GM19438 (cell line): ENCODE measurements around the gene SKAP2.

Source experiments
- ATAC-seq: cut with Tn5 transposase; IDR thresholded peaks from one replicate; pipeline ENCODE4 v1.9.1; 2021; ENCODE audit warnings: low read depth; ENCODE audit not compliant: unreplicated experiment

SKAP2 gene

DNA sequence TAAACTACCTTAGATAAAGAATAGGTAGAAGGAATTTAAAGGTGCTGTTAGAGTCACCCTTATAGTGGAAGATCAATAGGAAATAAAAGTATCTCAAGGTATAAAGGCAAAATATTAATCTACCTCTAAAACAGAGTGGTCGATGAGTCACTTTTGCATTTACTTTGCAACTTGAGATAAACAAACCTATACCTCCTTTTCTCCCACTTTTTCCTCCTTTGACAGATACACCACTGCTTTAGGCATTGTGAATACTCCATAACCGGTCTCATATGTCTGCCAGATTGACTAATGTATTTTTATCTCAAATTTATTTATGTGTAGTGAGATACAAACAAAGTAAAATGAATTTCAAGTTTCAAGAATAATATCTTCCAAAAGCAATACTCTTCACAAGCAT lies 193.5 kb downstream of the SKAP2 start:
- ATAC-seq, result no peak

GRCh38 chr7:26670290-26670689 lies 194.1 kb downstream of the SKAP2 start:
- ATAC-seq, result no peak

DNA sequence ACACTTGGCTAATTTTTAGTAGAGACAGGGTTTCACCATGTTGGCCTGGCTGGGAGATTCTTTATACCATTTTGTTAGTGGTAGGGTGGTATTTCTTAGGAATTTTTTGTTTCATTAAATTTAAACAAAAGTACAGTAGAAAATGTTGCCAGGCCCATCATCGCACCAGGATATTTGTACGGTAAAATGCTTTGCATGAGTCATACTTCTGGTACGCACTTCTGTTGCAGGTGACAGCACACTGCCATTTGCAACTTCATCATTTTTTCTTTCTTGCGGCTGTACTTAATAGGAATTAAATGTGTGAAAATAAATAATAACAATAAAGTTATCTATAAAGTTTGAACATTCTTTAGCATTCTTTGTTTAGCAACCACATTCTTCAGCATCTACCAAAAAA lies 195.6 kb downstream of the SKAP2 start:
- no peak for ATAC-seq

DNA sequence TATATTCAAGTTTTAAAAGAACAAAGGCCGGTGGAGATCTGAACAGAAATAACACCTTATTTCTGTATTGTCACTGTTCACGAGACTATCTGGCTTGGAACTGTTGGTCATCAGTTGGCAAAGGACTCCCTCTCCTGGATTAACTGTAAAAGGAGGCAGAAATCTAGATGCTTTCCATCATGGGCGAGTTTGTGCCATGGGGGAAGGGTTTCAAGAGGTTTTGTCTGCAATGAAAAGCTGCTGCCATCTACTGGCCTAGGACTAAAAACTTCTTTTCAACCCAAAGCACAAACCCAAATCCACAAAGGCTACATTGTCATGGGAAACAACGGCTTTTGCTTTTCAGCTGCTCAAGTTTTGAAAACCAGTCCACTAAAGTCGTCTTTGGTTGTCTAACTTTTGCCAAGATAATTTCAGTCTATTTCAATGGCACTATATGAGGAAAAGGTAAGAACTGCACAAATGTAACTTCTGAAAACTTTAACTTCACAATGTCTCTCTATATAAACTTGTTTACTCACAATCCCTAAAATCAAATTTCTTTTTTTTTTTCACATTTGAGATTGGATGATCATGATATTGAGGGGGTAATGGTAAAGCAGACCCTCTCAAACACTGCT lies 196.8 kb downstream of the SKAP2 start:
- no peak for ATAC-seq

DNA sequence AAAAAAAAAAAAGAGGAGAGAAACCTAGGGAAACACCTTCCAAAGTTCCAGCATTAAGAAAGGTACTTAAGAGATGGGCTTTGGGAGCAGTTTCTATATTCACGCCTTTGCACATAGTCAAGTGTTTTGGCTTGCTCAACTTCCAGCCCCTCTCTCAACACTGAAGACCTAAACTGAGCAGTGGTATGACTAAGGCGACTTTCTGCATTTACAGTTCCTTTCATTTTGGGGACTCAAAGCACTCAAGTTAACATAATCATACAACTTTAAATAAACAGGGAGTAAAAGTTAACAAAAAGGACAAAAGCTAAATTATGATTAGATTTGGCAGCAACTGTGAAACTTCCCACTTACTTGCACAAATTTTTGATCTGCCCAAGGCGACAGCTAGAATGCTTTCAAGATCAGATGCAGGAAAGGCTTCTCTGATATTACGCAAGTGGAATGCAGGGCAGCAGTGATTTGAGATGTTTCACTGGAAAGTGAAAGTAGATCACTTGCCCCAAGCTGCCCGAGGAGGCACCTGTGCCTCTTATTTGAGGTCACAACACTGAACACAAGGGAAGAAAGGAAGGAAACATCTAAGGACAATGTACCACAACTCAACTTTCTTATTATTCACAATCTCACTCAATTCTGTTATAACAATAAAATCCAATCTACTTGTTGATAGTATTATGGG lies 199.5 kb downstream of the SKAP2 start:
- ATAC-seq, result peak; percentile 70

GRCh38 chr7:26664274-26664673 lies 200.1 kb downstream of the SKAP2 start:
- ATAC-seq, result no peak

DNA sequence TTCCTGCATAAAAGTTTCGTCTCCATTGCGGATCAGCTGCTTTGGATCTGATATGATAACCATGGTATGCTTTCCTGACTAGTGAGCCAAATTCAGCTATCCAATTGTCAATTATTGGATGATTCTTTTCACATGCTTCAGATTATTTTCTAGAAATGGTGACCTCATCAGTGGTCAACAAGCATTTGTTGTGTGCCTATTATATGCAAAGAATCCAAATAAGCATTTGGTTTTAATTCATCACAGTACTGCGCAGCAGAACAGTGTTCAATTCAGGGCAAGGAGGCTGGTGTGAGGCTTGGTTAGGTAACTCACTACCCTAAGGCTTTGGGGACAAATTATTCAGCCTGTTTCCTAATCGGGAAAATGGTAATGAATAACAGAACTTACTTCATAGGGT lies 200.5 kb downstream of the SKAP2 start:
- ATAC-seq, result no peak

GRCh38 chr7:26662646-26663045 lies 201.7 kb downstream of the SKAP2 start:
- ATAC-seq, result no peak

DNA sequence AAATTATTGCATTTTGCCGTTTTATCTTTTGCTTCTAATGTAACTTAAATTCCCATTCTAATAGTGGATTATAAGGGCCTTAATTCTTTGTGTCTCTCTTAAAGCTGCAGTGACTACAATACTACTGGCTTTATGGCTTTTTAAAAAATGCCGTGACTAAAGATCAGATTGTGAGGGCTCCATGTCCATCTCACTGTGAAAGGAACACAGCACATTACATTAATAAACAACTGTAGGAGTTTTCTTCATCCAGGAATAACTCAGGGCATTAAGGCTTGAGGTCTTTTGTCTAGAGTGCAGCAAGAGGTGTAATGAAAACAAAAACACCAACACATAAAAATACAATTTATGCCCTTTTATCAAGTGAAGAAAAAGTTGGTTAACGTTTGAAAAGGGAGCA lies 205.3 kb downstream of the SKAP2 start:
- no peak for ATAC-seq

- ATAC-seq, result no peak
These were observed 205.9 kb downstream of the SKAP2 start for GRCh38 chr7:26658389-26659084.

- ATAC-seq, result no peak
These were observed 206.6 kb downstream of the SKAP2 start for GRCh38 chr7:26657686-26658388.

- ATAC-seq, result no peak
These were observed 207.2 kb downstream of the SKAP2 start for GRCh38 chr7:26657206-26657641.

- ATAC-seq, result no peak
These were observed 207.7 kb downstream of the SKAP2 start for GRCh38 chr7:26656735-26657134.

- ATAC-seq, result no peak
These were observed 208.6 kb downstream of the SKAP2 start for GRCh38 chr7:26655781-26656180.

DNA sequence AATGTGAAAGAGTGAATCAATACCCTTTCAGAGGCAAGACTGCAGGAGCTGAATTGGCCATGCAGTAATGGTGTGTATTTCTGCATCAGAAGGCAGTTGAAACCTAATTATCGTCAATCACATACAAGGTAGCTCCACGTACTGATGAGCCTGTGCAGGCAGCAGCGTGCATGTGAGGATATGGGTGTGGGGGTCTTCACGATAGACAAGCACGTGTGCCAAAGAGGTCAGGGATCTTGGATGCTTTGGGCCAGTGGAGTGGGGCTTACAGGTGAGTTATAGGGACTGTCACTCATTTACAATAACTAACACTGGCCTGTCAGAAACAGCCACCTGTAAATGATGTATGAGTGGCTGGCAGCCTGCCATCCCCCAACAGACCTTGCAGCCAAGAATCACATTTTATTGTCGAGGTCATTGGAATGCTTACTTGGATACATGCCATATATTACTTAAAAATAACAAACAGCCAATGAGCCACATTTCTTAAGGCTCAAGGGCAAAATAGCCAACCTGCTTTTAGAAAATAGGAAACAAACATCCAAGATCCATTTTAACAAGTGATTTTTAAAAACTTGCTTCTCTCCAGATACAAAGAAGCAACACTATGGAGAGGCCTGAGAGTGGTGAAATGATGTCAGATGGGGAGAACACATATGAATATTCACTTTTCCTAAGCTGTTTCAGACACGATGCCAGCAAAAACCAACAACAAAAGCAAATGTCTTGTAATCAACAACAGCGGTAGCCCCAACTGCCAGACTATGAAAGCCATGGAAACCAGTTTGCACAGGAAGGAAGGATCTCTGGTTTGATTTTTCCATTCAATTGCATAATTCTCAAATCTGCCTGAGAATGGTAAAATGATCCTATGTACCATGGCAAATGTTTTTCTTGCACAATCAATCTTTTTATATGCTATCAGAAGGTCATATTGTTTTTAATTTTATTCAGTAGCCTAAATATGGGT lies 210.7 kb downstream of the SKAP2 start:
- no peak for ATAC-seq

DNA sequence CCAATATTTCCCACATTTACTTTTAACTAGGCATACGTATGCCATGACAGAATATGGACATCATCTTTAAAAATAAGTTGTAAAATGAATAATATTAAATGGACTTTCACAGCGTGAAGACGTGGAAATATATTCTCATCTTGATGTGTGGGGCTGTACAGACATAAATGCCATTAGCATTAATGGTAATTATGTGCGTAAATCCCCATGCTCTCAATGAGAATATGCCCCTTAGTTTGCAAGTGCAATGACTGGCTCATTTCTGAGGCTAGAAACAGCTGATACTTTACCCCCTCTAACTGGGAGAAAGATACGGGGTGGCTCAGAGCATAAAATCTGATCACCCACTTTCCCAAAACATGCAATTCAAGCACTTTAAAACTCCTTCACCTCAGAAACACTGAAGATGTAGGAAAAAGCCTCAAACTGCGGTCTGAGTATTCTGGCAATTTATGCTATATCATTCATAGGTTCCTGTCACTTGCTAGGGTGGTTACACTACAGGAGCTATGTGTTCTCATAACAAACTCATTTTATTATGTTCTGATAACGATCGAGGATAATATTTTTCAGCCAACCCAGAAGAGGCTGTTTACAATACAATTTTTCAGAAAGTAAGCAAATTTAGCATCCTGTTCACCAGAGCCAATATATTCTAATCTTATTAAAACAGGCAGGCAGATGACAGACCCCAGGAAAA lies 211.8 kb downstream of the SKAP2 start:
- no peak for ATAC-seq

- no peak for ATAC-seq
These were observed 214.3 kb downstream of the SKAP2 start for GRCh38 chr7:26650103-26650502.

DNA sequence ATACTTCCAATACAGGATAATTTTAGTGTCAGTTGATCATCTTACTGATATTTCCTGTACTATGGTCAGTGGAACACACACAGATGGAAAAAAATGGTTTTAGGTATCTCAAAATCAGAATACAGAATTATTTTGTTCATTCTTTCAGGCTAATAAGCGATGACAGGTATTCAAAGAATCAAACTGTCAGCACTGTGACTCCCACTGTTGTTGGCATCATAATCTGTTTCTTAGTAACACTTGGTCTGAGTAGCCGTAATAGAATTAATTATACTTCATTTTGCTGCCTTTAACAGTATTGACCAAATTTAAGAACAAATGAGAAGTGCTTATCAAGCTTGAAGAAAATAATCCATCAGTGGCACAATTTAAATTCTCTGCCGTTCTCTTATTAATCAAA lies 215.0 kb downstream of the SKAP2 start:
- no peak for ATAC-seq

DNA sequence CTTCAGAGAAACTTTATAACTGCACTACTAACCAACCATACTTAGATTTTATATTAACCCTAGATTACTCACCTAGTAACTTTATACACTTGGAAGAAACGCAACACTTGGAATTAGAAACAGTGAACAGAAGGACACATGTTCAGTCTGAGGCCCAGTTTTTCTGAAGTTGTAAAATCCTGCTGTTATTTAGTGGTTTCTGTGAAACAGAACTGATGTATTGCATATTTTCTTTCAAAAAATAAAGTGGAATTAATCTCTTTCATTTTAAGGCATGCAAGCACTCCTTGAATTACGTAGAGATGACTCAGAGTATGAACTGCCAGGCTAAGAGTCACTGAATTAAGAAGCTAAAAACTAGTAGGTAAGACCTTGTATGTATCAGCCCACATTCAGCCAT lies 215.8 kb downstream of the SKAP2 start:
- ATAC-seq, result no peak
